Caki2 (cell line): Measurements from ENCODE around the gene CSNK1G3. TPM values are rescaled to one million over a fixed set of nuclear protein-coding genes. Genes with fewer than 3 reads are reported as not detected.
A peak's percentile ranks its signal among the peaks of the same experiment; 100 is the strongest.

ENCODE experiments used
- DNase-seq: peaks from one replicate; pipeline ENCODE4 v3.0.0-alpha.2; 2015; ENCODE audit warnings: low read depth
- in situ Hi-C: cut with HindIII; loops from 2 replicates; pipeline ENCODE4 v1.10.0; 2016; ENCODE audit warnings: low sequenced_read_pairs, low pct_unique_long_range_greater_than_20kb, mixed read lengths
- total RNA-seq: library from RNA; depleted of rRNA; stranded (reverse); fragments of >200 nt; shearing (Covaris generic); gene quantifications from 2 replicates; pipeline ENCODE4 v1.2.3, GENCODE V29; 2014; ENCODE audit warnings: low replicate concordance

CSNK1G3 gene
- total RNA-seq, 1 experiment from 2014 or later: 20.2 TPM

- DNase-seq: no peak
- in situ Hi-C loops: no loop called here
Observed at GRCh38 chr5:123508441-123508840, 3.5 kb upstream of the CSNK1G3 start.

- in situ Hi-C loops: no loop called here
- no peak for DNase-seq
Observed at GRCh38 chr5:123511290-123511647, 708 bp upstream of the CSNK1G3 start.

- DNase-seq: peak; percentile 41
- in situ Hi-C loops: no loop called here
Observed at GRCh38 chr5:123512611-123513461, 859 bp downstream of the CSNK1G3 start.

GRCh38 chr5:123514615-123515355 lies 2.8 kb downstream of the CSNK1G3 start:
- in situ Hi-C loops: no loop called here
- no peak for DNase-seq

GRCh38 chr5:123515904-123516303 lies 3.9 kb downstream of the CSNK1G3 start:
- in situ Hi-C loops: no loop called here
- DNase-seq: no peak

- in situ Hi-C loops: no loop called here
- no peak for DNase-seq
Observed at GRCh38 chr5:123517476-123517875, 5.5 kb downstream of the CSNK1G3 start.

- DNase-seq: no peak
- in situ Hi-C loops: no loop called here
Observed at GRCh38 chr5:123518111-123518510, 6.1 kb downstream of the CSNK1G3 start.

- in situ Hi-C loops: no loop called here
- no peak for DNase-seq
Observed at GRCh38 chr5:123520677-123521247, 8.8 kb downstream of the CSNK1G3 start.

GRCh38 chr5:123524146-123524545 lies 12.2 kb downstream of the CSNK1G3 start:
- no peak for DNase-seq
- in situ Hi-C loops: no loop called here

GRCh38 chr5:123527190-123527589 lies 15.2 kb downstream of the CSNK1G3 start:
- DNase-seq: no peak
- in situ Hi-C loops: no loop called here

- in situ Hi-C loops: no loop called here
- DNase-seq: no peak
Observed at GRCh38 chr5:123528065-123528464, 16.1 kb downstream of the CSNK1G3 start.

- no peak for DNase-seq
- in situ Hi-C loops: no loop called here
Observed at GRCh38 chr5:123528878-123529277, 16.9 kb downstream of the CSNK1G3 start.

GRCh38 chr5:123530728-123531127 lies 18.8 kb downstream of the CSNK1G3 start:
- in situ Hi-C loops: no loop called here
- DNase-seq: no peak

- in situ Hi-C loops: no loop called here
- DNase-seq: no peak
Observed at GRCh38 chr5:123535648-123536047, 23.7 kb downstream of the CSNK1G3 start.

GRCh38 chr5:123537256-123537655 lies 25.3 kb downstream of the CSNK1G3 start:
- no peak for DNase-seq
- in situ Hi-C loops: no loop called here

- DNase-seq: no peak
- in situ Hi-C loops: no loop called here
Observed at GRCh38 chr5:123537845-123538244, 25.9 kb downstream of the CSNK1G3 start.

- in situ Hi-C loops: no loop called here
- DNase-seq: no peak
Observed at GRCh38 chr5:123538670-123539459, 26.9 kb downstream of the CSNK1G3 start.

GRCh38 chr5:123540534-123540933 lies 28.6 kb downstream of the CSNK1G3 start:
- in situ Hi-C loops: no loop called here
- DNase-seq: no peak

- in situ Hi-C loops: no loop called here
- DNase-seq: no peak
Observed at GRCh38 chr5:123543438-123543837, 31.5 kb downstream of the CSNK1G3 start.
